ENCODE measurements around the gene ZBTB20.
"Not testable (repeated sequence)": the region's sequence is repeated elsewhere in the genome, so short reads cannot be mapped to it uniquely, and the experiment has no call there.

The ZBTB20 gene

DNA sequence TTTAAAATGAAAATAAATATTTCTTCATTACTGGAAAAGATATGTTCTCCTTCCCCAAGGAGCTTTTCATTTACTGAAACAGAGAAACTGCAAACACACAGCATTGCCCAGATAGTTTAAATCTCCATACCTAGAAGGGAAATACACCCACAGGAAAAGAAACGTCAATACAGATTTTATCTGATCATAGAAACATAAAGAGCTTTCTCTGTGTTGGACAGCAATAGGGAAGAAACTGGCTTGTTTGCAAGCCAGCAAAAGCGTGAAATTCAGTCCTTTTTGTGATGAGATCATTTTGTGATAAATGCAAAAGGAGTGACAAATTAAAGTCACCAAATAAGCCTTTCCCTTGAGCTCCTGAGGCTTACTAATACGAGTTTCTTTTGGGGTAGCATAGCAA, 455.2 kb downstream of the ZBTB20 start:
- H3K4me3 ChIP-seq (ENCODE audit: low read depth, low read length) = no peak overlapping the region

GRCh38 chr3:114690911-114691310, 456.2 kb downstream of the ZBTB20 start:
- H3K4me3 ChIP-seq (ENCODE audit: low read depth, low read length) = no peak overlapping the region

- no peak overlapping the region for H3K4me3 ChIP-seq (ENCODE audit: low read depth, low read length)
Measured at GRCh38 chr3:114687151-114687550, 459.9 kb downstream of the ZBTB20 start.

DNA sequence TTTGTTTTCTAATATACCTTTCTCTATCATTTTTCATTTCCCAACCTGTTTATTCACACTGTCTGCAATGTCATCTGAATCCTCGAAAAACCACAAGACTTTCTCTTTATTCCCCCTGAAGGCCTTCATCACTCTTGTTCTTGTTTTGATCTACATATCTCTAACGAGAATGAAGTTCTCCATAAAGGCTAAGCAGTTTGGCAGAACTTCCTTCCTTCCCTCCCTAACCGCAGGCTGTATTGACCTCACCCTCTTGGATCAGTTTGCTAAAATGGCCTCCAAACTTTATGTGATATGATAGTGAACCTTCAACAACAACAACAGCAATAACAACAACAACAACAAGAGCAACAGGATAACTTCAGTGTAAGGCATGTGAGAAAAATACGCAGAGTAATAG, 460.5 kb downstream of the ZBTB20 start:
- H3K4me3 ChIP-seq (ENCODE audit: low read depth, low read length) = no peak overlapping the region

DNA sequence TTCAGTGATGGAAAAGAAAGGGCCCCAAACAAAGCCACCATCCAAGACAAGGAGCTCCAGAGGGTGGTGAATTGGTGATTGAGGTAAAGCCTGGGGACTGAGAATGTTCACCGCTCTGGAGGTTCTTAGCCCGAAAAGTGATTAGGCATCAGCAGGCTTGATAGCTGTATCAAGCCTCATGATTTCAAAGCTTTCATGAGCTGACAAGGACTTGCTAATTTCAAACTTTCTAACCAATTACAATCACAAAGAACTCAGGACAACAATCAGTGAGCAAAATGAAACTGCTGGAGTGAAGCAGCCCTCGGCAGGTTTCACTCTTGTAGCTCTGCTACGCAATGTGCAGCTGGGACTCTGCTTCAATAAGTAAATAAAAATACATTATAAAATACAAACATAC, 461.9 kb downstream of the ZBTB20 start:
- no peak overlapping the region for H3K4me3 ChIP-seq (ENCODE audit: low read depth, low read length)

GRCh38 chr3:114680299-114680698, 466.8 kb downstream of the ZBTB20 start:
- no peak overlapping the region for H3K4me3 ChIP-seq (ENCODE audit: low read depth, low read length)

GRCh38 chr3:114679773-114680172, 467.3 kb downstream of the ZBTB20 start:
- H3K4me3 ChIP-seq (ENCODE audit: low read depth, low read length) = not testable (repeated sequence)

DNA sequence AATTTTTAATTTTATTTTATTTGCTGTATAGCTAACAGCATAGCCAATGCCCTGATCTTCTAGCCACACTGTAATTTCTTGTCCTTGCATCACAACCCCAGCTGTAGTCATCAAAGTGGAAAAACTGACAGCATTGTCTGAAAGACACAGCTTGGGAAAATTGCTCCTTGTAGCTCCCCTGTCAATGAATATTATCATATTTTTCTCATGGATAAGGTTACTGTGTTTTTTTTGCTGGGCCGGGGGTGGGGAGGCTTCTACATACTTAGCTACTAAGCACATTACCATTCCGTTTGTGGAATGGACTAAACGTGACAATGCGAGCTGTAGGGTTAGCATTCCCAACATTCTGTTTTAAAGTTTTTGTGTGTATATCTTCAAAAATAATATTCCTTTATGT, 472.0 kb downstream of the ZBTB20 start:
- no peak overlapping the region for H3K4me3 ChIP-seq (ENCODE audit: low read depth, low read length)

DNA sequence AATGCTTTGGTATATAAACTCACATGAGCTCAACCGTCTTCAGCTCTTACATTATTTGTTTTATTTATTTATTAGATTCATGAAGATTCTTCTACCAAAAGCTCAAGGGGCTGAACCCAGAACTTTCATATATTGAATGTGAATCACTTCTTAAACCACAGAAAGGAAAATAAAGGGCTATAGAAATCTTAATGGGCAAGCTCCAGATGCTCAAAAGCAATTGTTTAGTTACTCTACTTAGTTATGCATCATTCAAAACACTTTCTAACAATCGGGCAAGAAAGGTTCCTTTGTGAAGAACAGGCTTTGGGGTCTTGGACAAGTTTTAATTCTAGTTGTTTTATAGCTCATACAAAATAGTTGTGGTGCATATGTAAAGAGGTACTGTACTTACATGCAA, 473.1 kb downstream of the ZBTB20 start:
- no peak overlapping the region for H3K4me3 ChIP-seq (ENCODE audit: low read depth, low read length)

GRCh38 chr3:114673481-114673880, 473.6 kb downstream of the ZBTB20 start:
- H3K4me3 ChIP-seq (ENCODE audit: low read depth, low read length) = no peak overlapping the region

DNA sequence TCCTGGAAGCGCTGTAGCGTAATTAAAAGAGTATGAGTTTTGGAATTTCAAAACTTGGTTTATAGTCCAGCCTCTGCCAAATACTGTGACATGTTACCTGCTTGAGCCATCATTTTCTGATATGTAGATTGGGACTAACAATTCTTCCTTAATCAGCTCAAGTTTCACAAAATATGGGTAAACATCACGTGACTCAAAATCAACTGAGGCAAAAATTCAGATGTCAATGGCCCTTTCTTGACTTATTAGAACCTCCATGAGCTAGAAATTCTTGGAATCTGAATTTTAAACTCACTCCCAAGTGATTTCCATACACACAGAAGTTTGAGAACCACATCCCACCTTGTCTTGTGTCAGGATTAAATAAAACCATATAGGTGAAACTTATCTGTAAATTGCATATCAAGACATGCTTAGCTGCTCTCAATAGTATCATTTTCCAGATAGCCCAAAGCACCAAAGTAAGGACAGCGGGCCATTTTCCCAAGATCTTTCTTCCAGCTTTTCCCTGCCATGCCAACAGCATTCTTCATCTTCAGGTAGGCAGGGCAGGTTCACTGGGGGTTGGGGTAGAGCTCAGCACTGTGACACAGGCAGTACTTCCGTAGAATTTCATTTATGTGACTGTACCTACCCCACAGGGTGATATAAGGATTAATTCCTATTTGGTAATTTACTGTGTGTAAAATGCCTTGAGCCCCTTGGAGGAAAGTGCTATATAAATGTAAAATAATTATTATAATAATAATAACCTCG, 474.2 kb downstream of the ZBTB20 start:
- no peak overlapping the region for H3K4me3 ChIP-seq (ENCODE audit: low read depth, low read length)

- H3K4me3 ChIP-seq (ENCODE audit: low read depth, low read length) = no peak overlapping the region
Measured at GRCh38 chr3:114671741-114672510, 475.2 kb downstream of the ZBTB20 start.

DNA sequence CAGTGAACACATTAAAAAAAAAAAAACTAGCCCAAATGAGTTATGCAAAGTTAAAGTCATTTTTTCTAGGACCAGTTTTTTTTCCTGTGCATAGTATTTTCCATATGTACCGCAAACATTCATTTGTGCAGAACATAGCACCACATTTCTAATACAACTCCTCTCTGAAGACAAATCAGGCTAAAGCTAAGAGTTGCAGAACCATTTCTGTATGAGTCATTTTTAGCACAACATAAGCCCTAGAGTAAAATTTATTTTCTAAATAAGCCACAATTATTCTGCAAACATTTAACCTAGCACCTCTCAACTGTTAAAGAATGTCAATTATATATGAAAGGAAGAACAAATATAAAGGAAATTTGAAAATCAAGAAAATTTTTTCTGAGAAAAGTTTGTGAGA, 477.5 kb downstream of the ZBTB20 start:
- no peak overlapping the region for H3K4me3 ChIP-seq (ENCODE audit: low read depth, low read length)

GRCh38 chr3:114668099-114668498, 479.0 kb downstream of the ZBTB20 start:
- H3K4me3 ChIP-seq (ENCODE audit: low read depth, low read length) = no peak overlapping the region

DNA sequence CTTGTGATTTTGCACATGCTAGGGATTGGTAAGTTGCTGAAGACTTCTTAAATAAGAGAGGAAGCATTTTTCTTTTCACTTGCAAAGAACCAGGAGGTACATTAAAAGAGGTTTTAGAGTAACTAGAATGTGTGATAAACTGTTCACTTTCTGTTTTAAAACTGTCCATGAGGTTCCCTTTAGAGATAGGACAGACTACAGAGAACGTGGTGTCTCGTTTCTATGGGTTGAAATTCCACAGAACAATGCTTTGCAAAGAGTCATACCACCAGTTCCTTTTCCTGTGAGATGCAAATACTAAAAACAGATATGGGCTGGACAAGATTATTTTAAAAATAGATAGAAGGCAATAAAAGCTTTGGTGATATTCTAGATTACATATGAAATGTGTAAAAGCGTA, 480.5 kb downstream of the ZBTB20 start:
- H3K4me3 ChIP-seq (ENCODE audit: low read depth, low read length) = no peak overlapping the region

- no peak overlapping the region for H3K4me3 ChIP-seq (ENCODE audit: low read depth, low read length)
Measured at GRCh38 chr3:114664006-114664405, 483.1 kb downstream of the ZBTB20 start.

DNA sequence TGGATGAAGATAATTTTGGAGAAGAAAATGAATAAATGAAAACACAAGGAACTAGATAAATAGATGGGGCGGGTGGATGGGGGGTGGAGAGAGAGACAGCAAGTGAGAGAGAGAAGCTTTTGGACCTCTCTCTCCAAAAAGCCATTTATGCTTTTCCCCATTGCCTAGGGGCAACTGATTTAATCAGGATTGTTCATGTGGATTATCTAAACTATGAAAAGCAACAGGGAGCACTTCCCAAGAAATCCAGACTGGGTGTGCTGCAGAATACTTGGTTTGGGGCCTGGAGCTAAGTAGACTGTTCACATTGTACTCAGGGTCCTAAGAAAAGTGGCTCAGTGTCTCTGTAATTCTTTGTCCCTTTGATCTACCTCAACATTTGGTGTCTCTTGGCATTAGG, 486.3 kb downstream of the ZBTB20 start:
- no peak overlapping the region for H3K4me3 ChIP-seq (ENCODE audit: low read depth, low read length)

DNA sequence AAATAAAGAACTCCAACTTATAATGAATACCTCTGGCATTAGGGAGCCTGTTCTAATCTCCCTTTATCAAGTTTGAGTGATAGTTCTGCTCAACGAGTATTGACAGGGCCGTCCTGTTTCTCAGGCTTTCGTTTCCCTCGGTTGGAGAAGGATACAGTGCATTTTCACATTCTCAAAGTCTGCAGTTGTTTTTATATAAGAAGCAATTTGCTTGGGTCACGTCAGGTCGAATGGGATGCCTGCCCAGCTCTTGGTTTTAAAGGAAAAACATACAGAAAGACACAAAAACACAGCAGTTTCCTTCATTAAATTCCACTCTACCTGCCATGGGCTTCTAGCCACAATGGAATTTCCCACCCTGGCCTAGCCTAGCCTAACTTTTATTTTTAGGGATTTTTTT, 487.0 kb downstream of the ZBTB20 start:
- no peak overlapping the region for H3K4me3 ChIP-seq (ENCODE audit: low read depth, low read length)

DNA sequence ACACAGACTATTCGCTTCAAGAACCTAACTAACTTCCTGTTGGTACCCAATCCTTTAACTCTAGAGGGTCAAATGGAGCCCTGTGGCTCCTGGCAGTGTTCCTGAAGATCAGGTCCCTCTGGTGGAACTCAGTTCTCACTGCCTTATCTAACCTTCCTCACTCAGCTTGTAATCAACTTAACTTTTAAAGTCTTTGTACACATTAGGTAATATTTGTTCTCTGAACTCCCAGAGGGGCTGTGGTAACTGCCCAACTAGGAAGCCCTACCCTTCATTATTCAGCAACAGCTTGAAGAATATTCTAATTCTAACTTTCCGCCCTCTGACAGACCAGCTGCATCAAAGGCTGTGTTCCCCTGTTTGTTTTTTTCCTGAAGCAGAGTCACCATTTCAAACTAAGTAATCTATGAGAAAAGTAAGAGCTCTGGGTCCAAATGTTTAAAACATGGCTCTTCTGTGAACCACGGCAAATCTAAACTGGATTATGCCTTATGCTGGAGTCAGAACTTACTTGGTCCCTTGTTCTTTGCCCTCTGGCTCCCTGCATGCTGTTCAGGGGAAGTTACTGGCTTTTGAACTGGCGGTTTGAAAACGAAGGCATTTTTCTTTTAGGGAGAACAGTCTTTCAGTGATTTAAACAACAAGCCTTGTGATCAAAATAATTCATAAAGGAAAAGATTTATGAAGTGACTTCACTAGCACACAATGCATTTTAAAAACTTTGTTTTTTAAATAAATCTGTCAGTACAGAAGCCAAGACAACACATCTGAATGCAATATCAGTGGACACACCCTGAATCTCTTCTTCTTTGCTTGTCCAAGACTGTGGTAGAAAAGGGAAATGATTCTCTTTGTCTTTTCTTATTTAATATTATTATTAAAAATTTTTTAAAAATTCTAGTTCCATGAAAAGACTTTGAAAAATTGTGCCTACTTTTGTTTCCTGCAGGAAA, 487.7 kb downstream of the ZBTB20 start:
- no peak overlapping the region for H3K4me3 ChIP-seq (ENCODE audit: low read depth, low read length)

DNA sequence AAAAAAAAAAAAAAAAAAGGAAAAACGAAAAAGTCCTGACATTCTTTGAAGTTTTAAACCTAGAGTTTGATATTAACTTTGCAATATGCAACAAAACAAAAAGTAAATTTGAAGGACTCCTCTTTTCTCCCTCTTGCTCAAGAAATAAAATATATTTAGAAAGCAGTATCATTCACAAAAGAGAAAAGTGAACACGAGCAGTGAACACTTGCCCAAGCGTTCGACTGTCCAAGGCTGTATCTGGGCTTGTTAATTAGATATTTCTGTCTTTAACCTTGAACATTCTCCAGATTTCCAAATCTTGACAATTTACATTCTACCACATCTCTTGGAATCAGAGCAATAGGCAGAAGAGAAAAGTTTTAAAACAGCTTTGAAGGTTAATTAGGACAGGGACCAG, 495.5 kb downstream of the ZBTB20 start:
- no peak overlapping the region for H3K4me3 ChIP-seq (ENCODE audit: low read depth, low read length)

- H3K4me3 ChIP-seq (ENCODE audit: low read depth, low read length) = no peak overlapping the region
Measured at GRCh38 chr3:114650808-114651207, 496.3 kb downstream of the ZBTB20 start.
